ENCODE data around the gene GID4.

DNA sequence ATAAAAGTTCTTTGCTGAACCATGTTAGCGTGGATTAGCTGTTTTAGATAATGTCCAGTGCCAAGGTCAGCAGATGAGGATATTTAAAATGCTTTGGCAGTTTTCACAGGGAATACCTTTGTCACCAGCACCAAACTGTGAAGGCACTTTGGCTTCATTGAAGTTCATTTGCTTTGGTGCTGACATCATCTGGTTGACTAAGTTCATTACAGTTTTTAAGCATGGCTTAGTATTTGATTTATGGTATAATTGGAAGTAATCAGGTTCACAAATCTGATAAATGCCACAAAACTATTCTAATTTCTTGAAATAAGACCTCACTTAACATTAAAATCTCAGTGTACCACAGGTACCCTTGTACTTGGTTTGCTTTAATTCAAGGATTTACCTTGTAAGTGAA lies 4.3 kb downstream of the GID4 start:
- no peak for TF ChIP-seq POLR2A (IDR thresholded peaks at IDR 0.05)
- TF ChIP-seq CTCF (IDR thresholded peaks at IDR 0.05): peak in 2 of 4 experiments; percentile 5 to 25
- TF ChIP-seq POLR2AphosphoS5 (IDR thresholded peaks at IDR 0.05): no peak
